Activated CD4-positive, CD25-positive, alpha-beta regulatory T cell treated with anti-CD3 and anti-CD28 coated beads, Interleukin-2, amount 50 U/mL, for 16 hours (primary cell): ENCODE results near the gene CENPB.
"Not testable (repeated sequence)": the region's sequence is repeated elsewhere in the genome, so short reads cannot be mapped to it uniquely, and the experiment has no call there.

Source experiments
- DNase-seq: peaks from one replicate; pipeline ENCODE4 v3.0.0-alpha.2; 2020; ENCODE audit warnings: low read depth, low spot score

CENPB gene

GRCh38 chr20:3789201-3789600 is 2.7 kb upstream of the CENPB start:
- DNase-seq, result not testable (repeated sequence)

GRCh38 chr20:3788685-3789155 is 2.2 kb upstream of the CENPB start:
- no peak for DNase-seq

GRCh38 chr20:3787324-3788014 is 929 bp upstream of the CENPB start:
- no peak for DNase-seq

GRCh38 chr20:3786126-3786484 is 435 bp downstream of the CENPB start:
- DNase-seq, result no peak

GRCh38 chr20:3785240-3786125 is 1.1 kb downstream of the CENPB start:
- DNase-seq, result no peak

- no peak for DNase-seq
These were observed 1.7 kb downstream of the CENPB start for GRCh38 chr20:3784863-3785239.

GRCh38 chr20:3784216-3784853 is 2.2 kb downstream of the CENPB start:
- no peak for DNase-seq

- no peak for DNase-seq
These were observed 2.9 kb downstream of the CENPB start for GRCh38 chr20:3783511-3784195.

GRCh38 chr20:3783068-3783489 is 3.5 kb downstream of the CENPB start:
- DNase-seq, result no peak

- no peak for DNase-seq
These were observed 3.9 kb downstream of the CENPB start for GRCh38 chr20:3782597-3782996.

GRCh38 chr20:3781153-3781910 is 5.2 kb downstream of the CENPB start, which contains the start of gene SPEF1:
Gene SPEF1, minus strand, starts transcription at chr20:3781448. Its CDS starts 161 bp downstream, at chr20:3781287.
- DNase-seq, result no peak

- no peak for DNase-seq
These were observed 7.6 kb downstream of the CENPB start for GRCh38 chr20:3778976-3779375.

GRCh38 chr20:3777716-3778629 is 8.6 kb downstream of the CENPB start:
- no peak for DNase-seq

- no peak for DNase-seq
These were observed 9.2 kb downstream of the CENPB start for GRCh38 chr20:3777381-3777715.

GRCh38 chr20:3775457-3776108 is 11.0 kb downstream of the CENPB start:
- no peak for DNase-seq

GRCh38 chr20:3771552-3772058 is 14.9 kb downstream of the CENPB start:
- DNase-seq, result no peak

GRCh38 chr20:3768342-3769130 is 18.0 kb downstream of the CENPB start:
- peak; percentile 66 for DNase-seq
